HCT116 (cell line): ENCODE data around the gene ZNF318. TPM values are rescaled to one million over a fixed set of nuclear protein-coding genes. Genes with fewer than 3 reads are reported as not detected.

Experiments
- ATAC-seq: fragments of 200-7000 bp; cut with Tn5 transposase; 2 replicates; pipeline ENCODE4 v1.9.1; 2020; ENCODE audit warnings: mild to moderate bottlenecking, moderate library complexity
- BruUV-seq: library from RNA; stranded (reverse); fragments of 400-500 nt; replicated peaks from 2 replicates; lab custom pipeline; 2021; lab: Mats Ljungman, UMichigan
- CTCF ChIA-PET: fragments of 300-600 bp; sonication (Branson Sonifier 250); formaldehyde crosslinking; loops from one replicate; lab custom pipeline; 2021; ENCODE audit warnings: antibody characterized with exemption; lab: Charles Lee
- POLR2A ChIA-PET: fragments of 300-600, 350-600 bp; sonication (Branson Sonifier 250); formaldehyde crosslinking; loops from one replicate; lab custom pipeline; 2021; ENCODE audit warnings: antibody characterized with exemption; lab: Charles Lee
- RAD21 ChIA-PET, 2 experiments: fragments of 300-600 bp; sonication (Branson Sonifier 250); formaldehyde crosslinking; loops; one replicate each; lab custom pipeline; 2023; ENCODE audit warnings: low total read pairs in 2 of 2; ENCODE audit not compliant: uncharacterized antibody in 2 of 2, unreplicated experiment in 2 of 2, low non-redundant PET in 1 of 2; lab: Charles Lee
- DNase-seq: peaks from one replicate; pipeline ENCODE4 v3.0.0-alpha.2; 2010; ENCODE audit warnings: low read depth, low spot score
- H2AFZ ChIP-seq: fragments of 200-600 bp; shearing (Covaris generic), sonication (generic); 2 replicates; pipeline ENCODE4 v1.6.1; 2017; ENCODE audit warnings: low read depth, mixed run types, mixed read lengths, antibody characterized with exemption, low read length; ENCODE audit not compliant: poor library complexity, severe bottlenecking
- H3K27ac ChIP-seq: 2 replicates; pipeline ENCODE4 v1.5.1; 2012; ENCODE audit warnings: low read depth, low read length
- H3K27me3 ChIP-seq: fragments of 200-600 bp; sonication (generic); 2 replicates; pipeline ENCODE4 v1.6.1; 2016; ENCODE audit warnings: mixed run types, low read length, mixed read lengths; ENCODE audit not compliant: insufficient read depth
- H3K36me3 ChIP-seq, 2 experiments: fragments of 200-500 bp in 1 of 2; fragments of 200-600 bp in 1 of 2; sonication (Bioruptor generic) in 1 of 2; sonication (generic) in 1 of 2; 2 replicates each; pipeline versions ENCODE4 v1.5.1 to v1.6.1; 2014 to 2016; ENCODE audit warnings: low read length in 2 of 2, inconsistent platforms in 1 of 2, mixed read lengths in 1 of 2, mixed run types in 1 of 2; ENCODE audit not compliant: insufficient read depth in 2 of 2, control insufficient read depth in 1 of 2
- H3K4me1 ChIP-seq, 2 experiments: fragments of 200-600 bp in 1 of 2; sonication (generic) in 1 of 2; 2 replicates each; pipeline versions ENCODE4 v1.5.1 to v1.6.1; 2012 to 2017; ENCODE audit warnings: low read length in 2 of 2, inconsistent platforms in 1 of 2, mild to moderate bottlenecking in 1 of 2, mixed read lengths in 1 of 2, mixed run types in 1 of 2, moderate library complexity in 1 of 2; ENCODE audit not compliant: insufficient read depth in 2 of 2, control insufficient read depth in 1 of 2
- H3K4me2 ChIP-seq: fragments of 200-600 bp; sonication (generic); 2 replicates; pipeline ENCODE4 v1.6.1; 2017; ENCODE audit warnings: mixed run types, low read length, mixed read lengths
- H3K4me3 ChIP-seq, 2 experiments: fragments of 200-600 bp in 1 of 2; sonication (generic) in 1 of 2; replicated peaks in 1 of 2; 2 replicates each; pipeline ENCODE4 v1.5.1; 2011 to 2016; ENCODE audit warnings: low read length in 2 of 2, control low read depth in 1 of 2, low read depth in 1 of 2, mild to moderate bottlenecking in 1 of 2, mixed read lengths in 1 of 2, mixed run types in 1 of 2
- H3K79me2 ChIP-seq: fragments of 200-600 bp; sonication (generic); 2 replicates; pipeline ENCODE4 v1.6.1; 2017; ENCODE audit warnings: mild to moderate bottlenecking, mixed run types, low read length, moderate library complexity, mixed read lengths; ENCODE audit not compliant: insufficient read depth
- H3K9ac ChIP-seq: fragments of 200-600 bp; sonication (generic); 2 replicates; pipeline ENCODE4 v1.6.1; 2016; ENCODE audit warnings: low read length, mixed read lengths
- H3K9me2 ChIP-seq: fragments of 200-600 bp; sonication (generic), shearing (Covaris generic); 2 replicates; pipeline ENCODE4 v1.6.1; 2017; ENCODE audit warnings: mixed run types, mild to moderate bottlenecking, moderate library complexity; ENCODE audit not compliant: insufficient read depth
- H3K9me3 ChIP-seq, 2 experiments: fragments of 200-500 bp in 1 of 2; fragments of 200-600 bp in 1 of 2; sonication (Bioruptor generic) in 1 of 2; sonication (generic) in 1 of 2; 2 replicates each; pipeline ENCODE4 v1.6.1; 2014 to 2017; ENCODE audit warnings: low read length in 2 of 2, mixed read lengths in 2 of 2, inconsistent platforms in 1 of 2, low read depth in 1 of 2, mild to moderate bottlenecking in 1 of 2, mixed run types in 1 of 2, moderate library complexity in 1 of 2; ENCODE audit not compliant: control insufficient read depth in 1 of 2, insufficient read depth in 1 of 2
- H4K20me1 ChIP-seq: fragments of 200-600 bp; sonication (generic), shearing (Covaris generic); 2 replicates; pipeline ENCODE4 v1.6.1; 2017; ENCODE audit warnings: mixed run types, mild to moderate bottlenecking, moderate library complexity; ENCODE audit not compliant: insufficient read depth
- EGR1 ChIP-seq: IDR thresholded peaks from 2 replicates; pipeline ENCODE4 v1.6.1; 2012; ENCODE audit warnings: low read depth
- ELF1 ChIP-seq: IDR thresholded peaks from 2 replicates; pipeline ENCODE4 v1.6.1; 2012; ENCODE audit warnings: low read depth, borderline replicate concordance
- MAX ChIP-seq: IDR thresholded peaks from 2 replicates; pipeline ENCODE4 v1.6.1; 2012
- POLR2AphosphoS5 ChIP-seq: IDR thresholded peaks from 2 replicates; pipeline ENCODE4 v1.6.1; 2011; ENCODE audit warnings: mild to moderate bottlenecking, low read depth, low read length, moderate library complexity
- ZNF274 ChIP-seq: fragments of 200-500 bp; sonication (Bioruptor generic); IDR thresholded peaks from 2 replicates; pipeline ENCODE4 v1.6.1; 2014; ENCODE audit warnings: mild to moderate bottlenecking, low read depth, low read length, inconsistent platforms
- intact Hi-C: fragments of 100-400 bp; cut with micrococcal nuclease; formaldehyde crosslinking; loops from 2 replicates; pipeline ENCODE4 v1.10.0; 2022
- total RNA-seq: library from RNA; stranded (reverse); gene quantifications from one replicate; pipeline ENCODE4 v1.2.1, GENCODE V29; 2021; ENCODE audit not compliant: unreplicated experiment

ZNF318 gene
- total RNA-seq, 1 experiment from 2014 or later = 15.2 TPM

- Histone ChIP-seq H3K9ac (no peak overlapping the region), H4K20me1 (no peaks in the 10 kb centered on the region), H3K27ac (no peak overlapping the region), H3K36me3 (no peaks in the 10 kb centered on the region), H3K27me3 (no peaks in the 10 kb centered on the region), H3K4me2 (no peak overlapping the region), H3K9me3 (no peaks in the 10 kb centered on the region), H3K9me2 (no peaks in the 10 kb centered on the region), H3K4me1 (no peaks in the 10 kb centered on the region), H2AFZ (no peak overlapping the region), H3K4me3 (no peak overlapping the region), H3K79me2 (no peaks in the 10 kb centered on the region)
- ChIA-PET RAD21 (no interaction called here), POLR2A (no interaction called here), CTCF (no interaction called here)
- BruUV-seq = no TSS peak
- ATAC-seq (no peak), DNase-seq (no peak)
- intact Hi-C loops = no loop called here
- TF ChIP-seq POLR2AphosphoS5 (no peak), ELF1 (no peak), EGR1 (no peak)
Measured at GRCh38 chr6:43291708-43292107, 77.7 kb downstream of the ZNF318 start.

- intact Hi-C loops = no loop called here
- Histone ChIP-seq H4K20me1 (no peaks in the 10 kb centered on the region), H3K9me3 (no peaks in the 10 kb centered on the region), H3K9ac (no peak overlapping the region), H3K79me2 (no peaks in the 10 kb centered on the region), H3K4me1 (no peaks in the 10 kb centered on the region), H3K27me3 (no peaks in the 10 kb centered on the region), H3K4me3 (no peak overlapping the region), H3K4me2 (no peak overlapping the region), H3K27ac (no peak overlapping the region), H3K9me2 (no peaks in the 10 kb centered on the region), H3K36me3 (no peaks in the 10 kb centered on the region)
- DNase-seq (no peak), ATAC-seq (no peak)
- ChIA-PET RAD21 (no interaction called here), POLR2A (no interaction called here), CTCF (no interaction called here)
- BruUV-seq = no TSS peak
- no peak for TF ChIP-seq MAX
- TF ChIP-seq ZNF274 = no peak
- no peak for TF ChIP-seq EGR1
- TF ChIP-seq, all 23 proteins: peak for 0
- H2AFZ ChIP-seq = no peak overlapping the region
Measured at GRCh38 chr6:43290905-43291355, 78.5 kb downstream of the ZNF318 start.
